GM19467 (cell line): Measurements from ENCODE around the gene ACTRT3.
A peak's percentile ranks its signal among the peaks of the same experiment; 100 is the strongest.

Source experiments
- ATAC-seq: cut with Tn5 transposase; IDR thresholded peaks from one replicate; pipeline ENCODE4 v1.9.1; 2021; ENCODE audit warnings: mild to moderate bottlenecking, moderate library complexity; ENCODE audit not compliant: unreplicated experiment

ACTRT3 gene

DNA sequence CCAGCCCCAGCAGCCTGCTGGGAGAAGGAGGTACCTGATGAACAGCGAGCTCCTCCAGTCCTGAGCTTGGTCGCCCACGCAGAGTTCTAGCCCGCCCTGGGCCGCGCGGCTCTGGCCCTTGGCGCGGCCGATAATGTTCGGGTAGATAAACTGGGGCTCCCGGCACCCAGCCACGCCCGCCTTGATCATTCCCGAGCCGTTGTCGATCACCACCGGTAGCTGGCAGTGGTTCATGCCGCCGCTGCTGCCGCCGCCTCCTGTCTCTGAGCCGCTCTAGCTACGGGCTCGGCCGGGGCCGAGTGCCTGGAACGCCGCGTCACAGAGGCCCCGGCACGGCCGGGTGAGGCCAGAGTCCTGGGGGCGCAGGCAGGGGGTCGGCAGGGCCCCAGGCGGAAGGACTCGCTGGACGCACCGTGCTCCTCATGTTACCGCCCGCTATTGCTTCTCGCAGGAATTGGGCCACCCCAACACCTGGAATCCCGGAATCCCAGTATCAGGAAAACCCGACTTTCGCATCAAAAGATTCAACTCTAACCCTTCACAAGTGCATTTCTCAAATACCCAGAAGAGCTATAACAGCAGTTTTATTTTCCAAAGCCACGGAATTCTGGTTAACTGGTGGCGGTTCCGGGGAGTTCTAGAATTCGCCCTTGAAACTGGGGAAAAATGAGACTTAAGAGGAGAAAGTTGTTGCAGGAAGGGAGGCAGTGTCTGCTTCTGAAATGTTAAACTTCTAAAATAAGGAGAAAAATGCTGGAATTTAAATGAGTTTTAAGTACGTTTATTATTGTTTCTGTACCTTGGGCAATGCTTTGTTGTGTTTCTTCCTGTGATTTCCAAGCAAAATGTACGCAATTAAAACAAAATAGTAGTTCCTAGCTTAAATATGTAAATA is at the start of gene ACTRT3:
TSS of gene ACTRT3 (minus strand) at position 275 of the 895 bp plus-strand sequence. CDS start at position 234, 41 bp downstream.
- peak; percentile 24 for ATAC-seq

DNA sequence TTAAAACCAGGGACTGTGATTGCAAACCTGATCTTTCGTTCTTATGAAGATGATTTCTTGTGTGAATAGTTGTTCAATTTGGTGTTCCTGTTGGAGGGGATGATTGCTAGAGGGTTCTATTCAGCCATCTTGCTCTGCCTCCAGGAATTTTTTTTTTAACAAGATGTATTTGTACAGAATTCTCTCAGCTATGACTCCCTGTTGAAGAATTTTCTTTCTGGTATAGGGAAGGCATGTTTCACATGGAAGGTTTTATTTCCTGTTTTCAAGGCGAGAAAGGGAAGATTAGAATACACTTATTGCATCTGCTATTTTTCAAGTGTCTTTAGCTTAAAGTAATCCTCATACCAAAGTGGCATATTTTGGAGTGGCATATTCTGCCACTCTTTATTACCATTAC is 49.0 kb upstream of the ACTRT3 start:
- ATAC-seq: no peak

- ATAC-seq: no peak
Measured at GRCh38 chr3:169815590-169816150, 46.3 kb upstream of the ACTRT3 start.

- peak; percentile 81 for ATAC-seq
Measured at GRCh38 chr3:169813757-169814517, 44.6 kb upstream of the ACTRT3 start.

DNA sequence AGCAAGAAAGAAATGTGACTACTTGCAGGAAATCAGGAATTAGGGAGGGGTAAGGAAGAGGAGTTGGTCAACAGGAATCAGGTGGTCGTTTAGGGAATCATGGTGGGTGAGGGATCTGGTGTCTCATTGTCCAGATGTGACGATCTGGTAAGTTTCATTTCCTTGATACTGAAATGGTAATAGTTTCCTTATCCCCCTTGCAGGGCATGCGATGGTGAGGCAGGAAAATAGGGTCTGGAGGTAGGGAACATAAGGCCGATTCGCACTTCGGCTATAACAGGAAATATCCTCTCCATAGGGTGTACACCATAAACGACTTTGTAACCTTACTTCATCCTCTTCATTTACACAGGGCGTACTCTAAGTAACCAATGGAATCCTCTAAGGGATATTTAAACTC is 43.9 kb upstream of the ACTRT3 start:
- no peak for ATAC-seq

GRCh38 chr3:169812332-169813235 is 43.2 kb upstream of the ACTRT3 start, which contains the start of the genes LRRC34 and LRRIQ4:
Gene LRRC34 (minus strand): TSS chr3:169812904. CDS start chr3:169812548, 356 bp downstream.
Gene LRRIQ4 (plus strand): TSS chr3:169812870. CDS start chr3:169821922, 9,052 bp downstream.
- peak; percentile 61 for ATAC-seq

- ATAC-seq: no peak
Measured at GRCh38 chr3:169811631-169812331, 42.4 kb upstream of the ACTRT3 start.

GRCh38 chr3:169809230-169809795 is 40.0 kb upstream of the ACTRT3 start:
- ATAC-seq: no peak

- no peak for ATAC-seq
Measured at GRCh38 chr3:169804681-169805080, 35.3 kb upstream of the ACTRT3 start.

GRCh38 chr3:169792359-169792758 is 23.0 kb upstream of the ACTRT3 start:
- no peak for ATAC-seq

DNA sequence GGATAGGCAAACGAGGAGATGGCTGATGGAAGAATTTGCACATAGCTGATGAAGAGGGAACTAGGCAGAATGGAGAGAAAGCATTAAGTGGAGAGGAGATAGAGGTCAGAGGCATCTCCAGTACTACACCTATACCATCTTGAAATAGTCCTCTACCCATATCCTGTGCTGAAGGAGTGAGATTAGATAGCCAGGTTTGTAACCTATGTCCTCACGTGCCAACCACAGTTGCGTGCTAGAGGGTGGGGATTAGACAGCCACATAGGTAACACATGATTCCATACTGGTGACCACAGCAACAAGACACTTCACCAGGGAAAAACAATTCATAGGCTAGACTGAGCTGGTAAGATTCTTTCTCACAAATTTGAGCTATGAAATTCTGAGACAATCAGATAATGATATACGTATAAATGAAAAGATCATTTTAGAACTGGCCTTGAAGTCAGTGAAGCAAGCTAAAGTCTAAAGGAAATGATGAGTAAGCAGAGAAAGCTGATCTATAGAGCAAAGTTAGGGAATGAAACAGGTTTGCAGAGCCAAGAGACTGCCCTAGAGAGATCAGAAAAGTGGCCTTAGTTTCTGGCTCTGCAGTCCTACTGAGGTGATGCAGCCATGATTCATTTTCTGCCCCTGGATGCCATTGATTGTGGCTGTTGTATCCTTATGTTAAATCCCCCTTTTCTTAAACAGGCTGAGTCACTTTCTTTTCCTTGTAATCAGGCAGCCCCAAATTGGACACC is 21.5 kb upstream of the ACTRT3 start:
- no peak for ATAC-seq

- ATAC-seq: no peak
Measured at GRCh38 chr3:169790219-169790618, 20.9 kb upstream of the ACTRT3 start.

- no peak for ATAC-seq
Measured at GRCh38 chr3:169787791-169788190, 18.4 kb upstream of the ACTRT3 start.

- no peak for ATAC-seq
Measured at GRCh38 chr3:169787120-169787519, 17.8 kb upstream of the ACTRT3 start.

DNA sequence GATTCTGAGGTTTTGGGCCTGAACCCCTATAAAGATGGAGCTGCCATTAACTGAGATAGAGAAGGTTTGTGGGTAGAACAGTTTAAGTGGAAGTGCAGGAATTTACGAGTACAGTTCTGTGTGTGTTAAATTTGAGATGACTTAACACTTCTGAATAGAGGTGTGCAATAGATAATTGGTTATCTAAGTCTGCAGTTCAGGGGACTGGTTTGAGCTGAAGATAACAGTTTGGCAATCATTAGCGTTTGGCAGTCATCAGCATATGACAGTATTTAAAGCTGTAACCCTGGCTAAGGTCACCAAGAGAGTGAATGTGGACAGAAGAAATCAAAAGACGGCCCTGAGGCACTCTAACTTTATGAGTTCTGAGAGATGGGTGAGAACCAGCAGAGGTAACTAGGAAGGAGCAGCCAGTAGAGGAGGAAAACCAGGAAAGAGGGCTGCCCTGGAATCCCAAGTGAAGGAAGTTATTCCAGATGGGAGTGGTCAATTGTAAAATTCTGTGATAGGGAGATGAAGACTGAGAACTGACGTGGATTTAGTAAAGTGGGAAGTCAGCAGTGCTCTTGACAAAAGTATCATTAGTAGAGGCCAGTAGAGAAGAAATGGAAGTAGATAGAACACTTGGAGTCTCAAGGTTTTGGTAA is 12.0 kb upstream of the ACTRT3 start:
- ATAC-seq: no peak

- no peak for ATAC-seq
Measured at GRCh38 chr3:169780742-169781141, 11.4 kb upstream of the ACTRT3 start.

GRCh38 chr3:169777822-169778221 is 8.5 kb upstream of the ACTRT3 start:
- no peak for ATAC-seq

DNA sequence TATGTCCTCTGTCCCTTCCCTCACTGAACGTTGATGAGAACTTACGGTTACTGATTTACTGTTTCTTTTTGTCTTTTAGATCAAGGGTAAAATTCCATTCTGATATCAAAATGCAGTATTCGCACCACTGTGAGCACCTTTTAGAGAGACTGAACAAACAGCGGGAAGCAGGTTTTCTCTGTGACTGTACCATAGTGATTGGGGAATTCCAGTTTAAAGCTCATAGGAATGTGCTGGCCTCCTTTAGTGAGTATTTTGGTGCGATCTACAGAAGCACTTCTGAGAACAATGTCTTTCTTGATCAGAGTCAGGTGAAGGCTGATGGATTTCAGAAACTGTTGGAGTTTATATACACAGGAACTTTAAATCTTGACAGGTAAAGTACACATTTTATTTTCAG is 4.8 kb upstream of the ACTRT3 start:
- no peak for ATAC-seq
